PFSK-1 (cell line): ENCODE results near the gene MYO7A.

ENCODE experiments used
- FOXP2 ChIP-seq: optimal IDR thresholded peaks from 2 replicates; pipeline ENCODE3; 2011; ENCODE audit warnings: borderline replicate concordance, control low read depth, inconsistent platforms; ENCODE audit not compliant: insufficient read depth; ENCODE audit errors: extremely low read length, extremely low read depth
- POLR2AphosphoS5 ChIP-seq: IDR thresholded peaks from 2 replicates; pipeline ENCODE4 v1.6.1; 2012; ENCODE audit warnings: low read depth, mild to moderate bottlenecking, control low read depth, low read length, moderate library complexity
- REST ChIP-seq, 2 experiments: IDR thresholded peaks; 2 replicates each; pipeline versions ENCODE4 v1.6.1 to v1.8.0; 2011 to 2012; ENCODE audit warnings: low read depth in 2 of 2, low read length in 2 of 2, control low read depth in 1 of 2, inconsistent platforms in 1 of 2, mild to moderate bottlenecking in 1 of 2, moderate library complexity in 1 of 2; ENCODE audit not compliant: insufficient read depth in 1 of 2
- SIN3A ChIP-seq: IDR thresholded peaks from 2 replicates; pipeline ENCODE4 v1.6.1; 2012; ENCODE audit warnings: mild to moderate bottlenecking, low read length, moderate library complexity, borderline replicate concordance; ENCODE audit not compliant: insufficient read depth

GRCh38 chr11:77115956-77116355, 12.1 kb upstream of the MYO7A start:
- TF ChIP-seq POLR2AphosphoS5 (no peak), FOXP2 (no peak), SIN3A (no peak), REST (IDR thresholded peaks at IDR 0.05; ENCODE audit: insufficient read depth in 1 of 2, low read depth in 2 of 2, low read length in 2 of 2) (no peak)
